ENCODE data around the gene ARHGEF40.

- TF ChIP-seq POLR2A (IDR thresholded peaks at IDR 0.05) (no peak), CTCF (IDR thresholded peaks at IDR 0.05) (no peak)
Measured at GRCh38 chr14:21105095-21105494, 35.0 kb downstream of the ARHGEF40 start.
